GM10266 (cell line): ENCODE results near the gene P3H2.

Source experiments
- DNase-seq: peaks from one replicate; pipeline ENCODE4 v3.0.0; 2012; ENCODE audit errors: extremely low spot score
- TF ChIP-seq, protein P1 (sequence below): IDR thresholded peaks from 2 replicates; pipeline ENCODE4 v1.5.1; 2012; ENCODE audit warnings: mild to moderate bottlenecking, low read depth; ENCODE audit not compliant: control insufficient read depth, insufficient read depth; ENCODE audit errors: missing control alignments

Gene P3H2

DNA sequence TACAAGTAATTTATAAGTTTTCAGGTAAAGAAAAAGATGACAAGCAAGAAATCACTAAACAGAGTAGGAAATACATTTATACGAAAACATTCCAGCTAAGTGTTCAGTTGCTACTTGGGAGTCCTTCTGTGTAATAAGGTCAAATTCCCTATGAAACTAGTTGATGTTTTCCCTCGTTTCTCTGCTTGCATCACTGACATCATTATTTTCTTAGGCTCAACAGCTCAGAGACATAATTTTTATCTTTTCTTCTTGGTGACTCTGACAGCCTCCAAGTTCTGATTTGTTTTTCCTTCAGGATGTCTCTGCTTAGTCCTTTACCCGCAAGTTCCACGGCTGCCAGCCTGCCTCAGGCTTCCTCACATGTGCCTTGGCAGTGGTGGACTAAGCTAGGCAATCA, 173.6 kb downstream of the P3H2 start:
- DNase-seq: no peak
- TF ChIP-seq, protein P1, sequence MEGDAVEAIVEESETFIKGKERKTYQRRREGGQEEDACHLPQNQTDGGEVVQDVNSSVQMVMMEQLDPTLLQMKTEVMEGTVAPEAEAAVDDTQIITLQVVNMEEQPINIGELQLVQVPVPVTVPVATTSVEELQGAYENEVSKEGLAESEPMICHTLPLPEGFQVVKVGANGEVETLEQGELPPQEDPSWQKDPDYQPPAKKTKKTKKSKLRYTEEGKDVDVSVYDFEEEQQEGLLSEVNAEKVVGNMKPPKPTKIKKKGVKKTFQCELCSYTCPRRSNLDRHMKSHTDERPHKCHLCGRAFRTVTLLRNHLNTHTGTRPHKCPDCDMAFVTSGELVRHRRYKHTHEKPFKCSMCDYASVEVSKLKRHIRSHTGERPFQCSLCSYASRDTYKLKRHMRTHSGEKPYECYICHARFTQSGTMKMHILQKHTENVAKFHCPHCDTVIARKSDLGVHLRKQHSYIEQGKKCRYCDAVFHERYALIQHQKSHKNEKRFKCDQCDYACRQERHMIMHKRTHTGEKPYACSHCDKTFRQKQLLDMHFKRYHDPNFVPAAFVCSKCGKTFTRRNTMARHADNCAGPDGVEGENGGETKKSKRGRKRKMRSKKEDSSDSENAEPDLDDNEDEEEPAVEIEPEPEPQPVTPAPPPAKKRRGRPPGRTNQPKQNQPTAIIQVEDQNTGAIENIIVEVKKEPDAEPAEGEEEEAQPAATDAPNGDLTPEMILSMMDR: no peak

DNA sequence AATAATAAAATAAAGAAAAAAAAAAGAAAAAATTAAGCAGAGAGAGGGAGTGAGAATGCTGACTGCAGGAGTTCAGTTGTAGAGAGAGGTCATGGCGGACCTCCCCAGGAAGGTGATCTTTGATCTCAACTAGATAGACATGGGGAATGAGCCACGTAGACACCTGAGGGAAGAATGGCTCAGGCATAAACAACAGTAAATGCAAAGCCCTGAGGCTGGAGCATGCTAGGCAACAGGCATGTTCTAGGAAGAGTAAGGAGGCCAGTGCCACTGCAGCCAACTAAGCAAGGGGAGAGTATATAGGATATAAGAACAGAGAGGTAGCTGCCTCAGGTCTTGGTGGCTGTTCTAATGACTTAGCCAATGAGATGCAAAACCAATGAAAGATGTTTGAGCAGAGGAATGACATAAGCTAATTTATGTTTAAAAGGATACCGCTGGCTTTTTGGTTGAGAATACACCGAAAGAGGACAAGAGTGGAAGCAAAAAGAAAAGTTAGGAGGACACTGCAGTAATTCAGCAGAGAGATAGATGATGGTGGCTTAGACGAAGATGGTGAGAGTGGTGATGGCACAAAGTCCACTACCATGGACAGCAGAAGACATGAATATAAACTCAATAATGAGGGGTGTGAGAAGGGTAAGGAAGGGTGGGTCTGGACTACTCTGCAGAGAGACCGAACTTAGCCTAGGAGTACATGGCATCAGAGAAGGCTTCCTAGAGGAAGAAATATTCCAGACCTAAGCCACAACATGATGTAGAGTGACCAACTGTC, 174.6 kb downstream of the P3H2 start:
- TF ChIP-seq, protein P1: no peak
- DNase-seq: no peak

DNA sequence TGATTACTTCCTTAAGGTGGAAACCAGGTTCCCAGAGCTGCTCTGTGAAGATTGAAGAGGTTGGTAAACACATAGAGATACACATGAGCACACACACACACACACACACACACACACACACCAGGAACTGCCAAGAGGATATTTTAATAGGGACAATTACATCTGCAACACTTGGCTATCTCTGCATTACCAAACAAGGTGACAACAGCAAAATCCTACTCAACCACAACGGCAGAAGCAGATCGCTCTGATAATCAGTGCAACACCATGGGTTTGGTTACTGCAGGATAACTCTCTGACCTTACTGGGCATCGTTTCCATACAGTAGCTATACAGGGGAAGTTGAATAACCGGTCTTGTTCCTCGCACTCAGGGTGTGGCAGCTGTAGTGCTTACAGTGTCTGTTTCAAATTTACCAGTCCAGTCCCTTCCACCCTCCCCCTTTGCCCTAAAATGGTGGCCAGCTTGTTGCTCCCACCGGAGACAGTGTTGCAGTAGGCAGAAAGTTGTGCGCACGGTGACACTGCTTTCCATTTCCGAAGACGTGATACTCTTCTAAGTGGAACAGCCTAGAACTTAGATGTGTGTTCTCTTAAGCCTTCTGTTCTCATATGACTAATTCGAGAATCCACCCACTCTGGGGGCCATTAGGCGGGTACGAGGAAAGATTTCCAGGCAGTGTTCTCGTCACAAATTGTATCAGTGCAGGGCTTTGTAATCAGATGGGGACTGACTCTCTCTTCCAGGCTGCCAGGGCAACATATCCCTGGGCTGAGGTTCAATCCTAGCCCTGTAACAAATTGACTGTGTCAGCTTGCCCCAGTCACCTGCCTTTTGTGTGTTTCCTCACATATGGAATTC, 176.2 kb downstream of the P3H2 start:
- DNase-seq: no peak

DNA sequence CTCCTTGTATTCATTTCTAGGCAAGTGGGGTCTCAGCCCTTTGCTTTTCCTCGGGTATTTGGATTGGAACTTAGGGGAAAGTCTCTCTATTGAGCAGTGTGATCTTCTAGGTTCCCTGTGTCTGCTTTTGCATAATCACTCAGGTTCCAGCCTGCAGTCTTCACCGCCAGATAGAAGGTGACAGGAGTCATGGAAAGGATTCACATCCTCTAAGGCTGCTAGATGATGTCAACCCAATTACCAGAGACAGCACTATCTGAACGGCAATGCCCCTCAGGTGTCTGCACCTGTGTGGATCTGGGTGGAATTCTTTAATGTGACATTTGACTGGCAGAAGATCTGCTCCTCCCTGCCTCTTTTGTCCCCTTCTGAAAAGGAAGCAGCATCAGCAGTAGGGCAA, 177.7 kb downstream of the P3H2 start:
- no peak for DNase-seq
- TF ChIP-seq, protein P1: no peak

More for the DNA sequence above, 176.2 kb downstream of the P3H2 start:
- TF ChIP-seq, protein P1: no peak

DNA sequence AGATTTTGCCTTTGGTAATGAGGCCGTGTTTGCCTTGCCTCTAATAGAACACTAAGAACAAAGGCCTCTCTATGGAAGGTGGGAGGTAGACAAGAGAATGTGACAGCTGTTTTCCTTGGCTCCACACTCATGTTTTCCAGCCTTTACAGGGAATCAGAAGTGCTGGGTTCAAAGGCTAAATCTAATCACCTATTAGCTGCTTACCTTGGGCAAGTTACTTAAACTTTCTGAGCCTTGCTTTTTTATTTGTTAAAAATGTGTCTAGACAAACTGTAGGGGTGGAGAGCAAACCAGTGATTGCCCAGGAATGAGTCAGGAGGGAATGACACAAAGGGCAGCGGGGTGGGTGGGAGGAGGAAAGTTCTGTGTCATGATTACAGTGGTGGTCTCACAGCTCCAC, 179.0 kb downstream of the P3H2 start:
- TF ChIP-seq, protein P1: no peak
- DNase-seq: no peak

DNA sequence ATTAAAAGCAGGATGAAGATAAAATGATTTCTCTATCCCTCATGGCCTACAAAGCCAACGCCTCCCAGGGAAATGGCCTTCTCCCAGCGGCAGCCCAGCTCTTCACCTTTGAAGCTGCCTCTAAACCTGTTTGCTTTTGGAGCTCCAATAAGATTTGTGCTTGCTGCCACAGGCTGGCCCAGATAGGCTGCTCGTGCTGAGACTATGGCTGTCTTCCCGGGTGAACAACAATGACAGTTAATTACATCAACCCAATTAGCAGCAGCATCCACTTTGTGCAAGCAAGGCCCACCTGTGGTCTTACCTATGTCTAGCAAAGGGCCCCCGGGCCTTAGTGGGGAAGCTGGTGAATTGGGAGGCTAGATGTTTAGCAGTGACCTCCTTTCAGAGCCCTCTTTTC, 179.6 kb downstream of the P3H2 start:
- DNase-seq: no peak
- TF ChIP-seq, protein P1: no peak
